Epithelial cell of alveolus of lung (primary cell): ENCODE results near the gene GGACT. TPM values are rescaled to one million over a fixed set of nuclear protein-coding genes. Genes with fewer than 3 reads are reported as not detected.

Experiments used
- total RNA-seq: library from RNA; depleted of rRNA; stranded (reverse); fragments of >200 nt; gene quantifications from 2 replicates; pipeline ENCODE4 v1.2.1, GENCODE V29; 2015

The GGACT gene
- 5.2 and 8.3 TPM in 2 replicates for total RNA-seq

DNA sequence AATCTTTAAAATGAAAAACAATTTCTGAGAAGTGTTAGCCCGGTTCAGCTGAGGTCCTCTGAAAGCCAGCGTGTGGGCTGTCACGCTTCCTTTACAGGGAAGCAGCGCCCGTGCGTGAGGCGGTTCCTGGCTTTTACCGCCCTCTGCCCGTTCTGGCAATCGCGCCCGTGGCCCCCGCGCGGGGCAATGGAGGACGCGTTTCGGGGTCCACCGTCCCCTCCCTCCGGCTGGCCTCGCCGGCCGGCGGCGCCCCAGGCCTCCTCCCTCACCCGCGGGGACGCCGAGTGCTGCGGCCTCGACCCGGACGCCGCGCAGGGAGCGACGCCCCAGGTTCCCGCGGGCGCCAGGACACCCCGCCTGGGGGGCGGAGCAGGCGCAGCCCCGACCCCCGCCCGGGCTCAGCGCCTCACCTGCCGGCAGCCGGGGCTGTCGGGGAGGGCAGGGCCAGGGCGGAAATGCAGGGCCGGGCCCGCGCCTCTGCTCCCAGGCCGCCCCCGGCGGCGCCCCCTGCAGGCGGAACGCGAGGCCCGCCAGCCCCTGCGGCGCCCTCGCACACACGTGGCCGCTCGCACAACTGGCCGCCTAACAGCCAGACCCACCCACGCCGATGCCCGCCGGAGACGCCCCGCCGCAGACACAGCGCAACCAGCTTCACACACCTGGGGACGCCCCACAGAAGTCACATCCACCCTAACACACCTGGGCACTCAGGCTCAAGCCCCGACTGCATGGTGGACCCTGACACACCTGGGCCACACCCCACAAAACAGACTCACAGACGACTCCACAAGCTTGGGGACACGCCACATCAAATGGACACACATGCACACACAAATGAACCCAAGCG lies at the start of gene GGACT:
Gene GGACT, minus strand, starts transcription at position 459 of the 847 bp plus-strand sequence. CDS start 56,198 bp downstream, outside the sequence.

Other genes starting within 250 kb of the GGACT start
- 16.9 and 17.7 TPM in 2 replicates for gene TMTC4, start 86.0 kb upstream of the GGACT start, total RNA-seq